ENCODE measurements around the gene PTPN11. TPM values are rescaled to one million over a fixed set of nuclear protein-coding genes. Genes with fewer than 3 reads are reported as not detected.

Gene PTPN11
- total RNA-seq, 1 donor = 98.8 TPM

GRCh38 chr12:112458330-112458729 is 39.6 kb downstream of the PTPN11 start:
- DNase-seq (ENCODE audit: insufficient read length, low spot score, missing footprints) = no peak
- no peaks in the 10 kb centered on the region for H3K4me1 ChIP-seq (ENCODE audit: insufficient read depth, low read length)
- no peaks in the 10 kb centered on the region for H3K9me3 ChIP-seq (ENCODE audit: low read depth, low read length)
- no peaks in the 10 kb centered on the region for H4K20me1 ChIP-seq (ENCODE audit: insufficient read depth, low read length)
- H2AFZ ChIP-seq (ENCODE audit: low read length) = no peak overlapping the region
- H3K27ac ChIP-seq (ENCODE audit: low read depth, low read length) = no peak overlapping the region
- peaks cover 53% of the 10 kb centered on the region for H3K36me3 ChIP-seq (ENCODE audit: insufficient read depth, low read length)
- no peak overlapping the region for H3K4me2 ChIP-seq (ENCODE audit: insufficient read depth, low read length)
- H3K79me2 ChIP-seq (ENCODE audit: insufficient read depth, low read length) = peaks cover 6% of the 10 kb centered on the region
- no peak overlapping the region for H3K4me3 ChIP-seq (ENCODE audit: insufficient read depth, low read length)
- no peak for TF ChIP-seq CTCF (IDR thresholded peaks at IDR 0.05; ENCODE audit: extremely low read depth, low read depth, low read length)
- no peaks in the 10 kb centered on the region for H3K27me3 ChIP-seq (ENCODE audit: insufficient read depth, low read length)

GRCh38 chr12:112458751-112459150 is 40.0 kb downstream of the PTPN11 start:
- Histone ChIP-seq H3K36me3 (ENCODE audit: insufficient read depth, low read length) (peaks cover 50% of the 10 kb centered on the region), H3K4me1 (ENCODE audit: insufficient read depth, low read length) (no peaks in the 10 kb centered on the region), H4K20me1 (ENCODE audit: insufficient read depth, low read length) (no peaks in the 10 kb centered on the region), H3K9me3 (ENCODE audit: low read depth, low read length) (no peaks in the 10 kb centered on the region), H3K27ac (ENCODE audit: low read depth, low read length) (no peak overlapping the region), H3K4me3 (ENCODE audit: insufficient read depth, low read length) (no peak overlapping the region), H3K27me3 (ENCODE audit: insufficient read depth, low read length) (no peaks in the 10 kb centered on the region), H3K4me2 (ENCODE audit: insufficient read depth, low read length) (no peak overlapping the region), H2AFZ (ENCODE audit: low read length) (no peak overlapping the region), H3K79me2 (ENCODE audit: insufficient read depth, low read length) (peaks cover 6% of the 10 kb centered on the region)
- TF ChIP-seq CTCF (IDR thresholded peaks at IDR 0.05; ENCODE audit: extremely low read depth, low read depth, low read length) = no peak
- no peak for DNase-seq (ENCODE audit: insufficient read length, low spot score, missing footprints)

GRCh38 chr12:112463478-112463877 is 44.7 kb downstream of the PTPN11 start:
- no peak overlapping the region for H3K4me2 ChIP-seq (ENCODE audit: insufficient read depth, low read length)

GRCh38 chr12:112464605-112465004 is 45.9 kb downstream of the PTPN11 start:
- TF ChIP-seq CTCF (IDR thresholded peaks at IDR 0.05; ENCODE audit: extremely low read depth, low read depth, low read length) = no peak
- no peak for DNase-seq (ENCODE audit: insufficient read length, low spot score, missing footprints)
- H3K79me2 ChIP-seq (ENCODE audit: insufficient read depth, low read length) = peaks cover 14% of the 10 kb centered on the region
- H4K20me1 ChIP-seq (ENCODE audit: insufficient read depth, low read length) = peaks cover 5% of the 10 kb centered on the region
- peaks cover 12% of the 10 kb centered on the region for H3K36me3 ChIP-seq (ENCODE audit: insufficient read depth, low read length)
- no peak overlapping the region for H3K4me3 ChIP-seq (ENCODE audit: insufficient read depth, low read length)
- no peak overlapping the region for H3K4me2 ChIP-seq (ENCODE audit: insufficient read depth, low read length)
- no peaks in the 10 kb centered on the region for H3K27me3 ChIP-seq (ENCODE audit: insufficient read depth, low read length)
- H3K4me1 ChIP-seq (ENCODE audit: insufficient read depth, low read length) = no peaks in the 10 kb centered on the region
- H3K27ac ChIP-seq (ENCODE audit: low read depth, low read length) = no peak overlapping the region
- H3K9me3 ChIP-seq (ENCODE audit: low read depth, low read length) = no peaks in the 10 kb centered on the region
- H2AFZ ChIP-seq (ENCODE audit: low read length) = no peak overlapping the region

More at GRCh38 chr12:112463478-112463877, 44.7 kb downstream of the PTPN11 start:
- H3K9me3 ChIP-seq (ENCODE audit: low read depth, low read length) = no peaks in the 10 kb centered on the region
- peaks cover 9% of the 10 kb centered on the region for H3K79me2 ChIP-seq (ENCODE audit: insufficient read depth, low read length)
- H3K36me3 ChIP-seq (ENCODE audit: insufficient read depth, low read length) = peaks cover 8% of the 10 kb centered on the region
- H3K4me1 ChIP-seq (ENCODE audit: insufficient read depth, low read length) = no peaks in the 10 kb centered on the region
- no peak overlapping the region for H3K27ac ChIP-seq (ENCODE audit: low read depth, low read length)
- no peaks in the 10 kb centered on the region for H3K27me3 ChIP-seq (ENCODE audit: insufficient read depth, low read length)
- H2AFZ ChIP-seq (ENCODE audit: low read length) = no peak overlapping the region
- H3K4me3 ChIP-seq (ENCODE audit: insufficient read depth, low read length) = no peak overlapping the region
- DNase-seq (ENCODE audit: insufficient read length, low spot score, missing footprints) = no peak
- TF ChIP-seq CTCF (IDR thresholded peaks at IDR 0.05; ENCODE audit: extremely low read depth, low read depth, low read length) = no peak
- peaks cover 4% of the 10 kb centered on the region for H4K20me1 ChIP-seq (ENCODE audit: insufficient read depth, low read length)
